Esophagus muscularis mucosa (tissue), 4 donors: ENCODE data around the gene PTGES3.

Experiments
- CTCF ChIP-seq, 3 experiments: fragments of 200-600 bp in 2 of 3; fragments of 450-650 bp in 1 of 3; sonication (generic) in 2 of 3; IDR thresholded peaks; one replicate each; pipeline ENCODE4 v1.5.1; 2017 to 2019; ENCODE audit warnings: antibody characterized with exemption in 3 of 3, mild to moderate bottlenecking in 2 of 3, moderate library complexity in 1 of 3
- EP300 ChIP-seq: sonication (generic); formaldehyde crosslinking; IDR thresholded peaks from one replicate; pipeline ENCODE4 v1.6.1; 2017; ENCODE audit warnings: antibody characterized with exemption
- POLR2A ChIP-seq: fragments of 450-650 bp; IDR thresholded peaks from one replicate; pipeline ENCODE4 v1.6.1; 2017; ENCODE audit warnings: antibody characterized with exemption, moderate library complexity, mild to moderate bottlenecking, low read depth
- POLR2AphosphoS5 ChIP-seq, 2 donors: sonication (generic); formaldehyde crosslinking; IDR thresholded peaks; one replicate each; pipeline ENCODE4 v1.6.1; 2017; ENCODE audit warnings: antibody characterized with exemption in 2 of 2

DNA sequence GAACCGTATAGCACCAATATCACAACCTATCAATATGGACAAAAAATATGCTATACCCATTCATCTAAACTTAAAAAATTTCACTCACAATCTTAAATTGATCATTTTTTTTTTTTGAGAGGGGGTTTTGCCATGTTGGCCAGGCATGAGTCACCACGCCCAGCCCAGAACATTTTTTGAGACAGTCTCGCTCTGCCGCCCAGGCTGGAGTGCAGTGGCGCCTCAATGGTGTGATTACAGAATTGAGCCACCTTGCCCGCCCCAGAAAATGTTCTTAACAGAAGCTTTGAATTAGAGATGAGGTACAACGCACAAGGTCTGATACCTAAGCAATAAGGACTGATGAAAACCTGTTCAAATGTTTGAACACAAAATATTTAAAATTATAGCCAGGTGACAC, 26.5 kb downstream of the PTGES3 start:
- no peak for TF ChIP-seq CTCF (IDR thresholded peaks at IDR 0.05)
- TF ChIP-seq POLR2AphosphoS5 (IDR thresholded peaks at IDR 0.05): no peak
- no peak for TF ChIP-seq POLR2A
- TF ChIP-seq EP300: no peak
